CD4-positive, alpha-beta T cell treated with Interleukin-17A for 1 hour (primary cell): ENCODE results near the gene CD48.
A peak's percentile ranks its signal among the peaks of the same experiment; 100 is the strongest.

Source experiments
- DNase-seq: peaks from one replicate; pipeline ENCODE4 v3.0.0-alpha.2; 2020

The CD48 gene, protein sequence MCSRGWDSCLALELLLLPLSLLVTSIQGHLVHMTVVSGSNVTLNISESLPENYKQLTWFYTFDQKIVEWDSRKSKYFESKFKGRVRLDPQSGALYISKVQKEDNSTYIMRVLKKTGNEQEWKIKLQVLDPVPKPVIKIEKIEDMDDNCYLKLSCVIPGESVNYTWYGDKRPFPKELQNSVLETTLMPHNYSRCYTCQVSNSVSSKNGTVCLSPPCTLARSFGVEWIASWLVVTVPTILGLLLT

GRCh38 chr1:160711602-160712311 lies at the start of gene CD48:
CD48 (minus strand) TSS chr1:160711822; CDS start chr1:160711763, 59 bp downstream.
- peak; percentile 81 for DNase-seq

DNA sequence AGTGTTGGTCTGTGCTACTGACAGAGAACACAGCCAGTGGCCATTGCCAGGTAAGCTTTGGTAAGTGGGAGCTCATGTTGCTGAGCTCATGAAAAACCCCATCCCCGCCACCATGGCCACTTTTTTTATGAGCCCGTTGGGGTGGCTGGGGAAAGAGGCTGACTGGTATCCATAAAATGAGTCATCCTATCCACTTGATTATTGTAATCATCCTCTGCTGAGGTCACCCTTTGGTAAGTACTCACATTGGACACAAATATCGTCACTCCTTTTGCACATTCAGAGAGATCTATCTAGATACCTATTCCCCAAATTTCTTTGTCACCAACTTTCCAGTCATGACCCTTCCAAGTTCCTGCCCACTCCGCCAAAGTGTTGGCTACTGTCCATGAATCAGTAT lies 49.4 kb upstream of the CD48 start:
- DNase-seq = no peak

DNA sequence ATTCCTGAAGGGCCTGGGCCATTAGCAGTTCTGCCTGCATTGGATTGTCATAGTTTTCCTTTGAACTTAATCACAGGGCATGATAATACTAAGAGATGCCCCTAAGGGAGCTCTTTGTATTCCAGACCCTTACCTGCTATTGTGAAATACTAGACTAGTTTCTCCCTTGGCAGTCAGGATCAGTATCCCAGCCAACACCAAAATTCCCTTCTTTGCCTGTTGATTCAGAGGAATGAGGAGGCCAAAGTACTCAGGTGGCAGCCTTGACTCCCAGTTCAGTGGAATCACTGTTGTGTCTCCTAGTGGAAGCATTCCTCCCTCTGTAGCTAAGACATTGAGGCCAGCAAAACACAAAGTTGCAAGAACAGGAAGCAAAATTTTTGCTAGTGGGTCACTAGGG lies 48.1 kb upstream of the CD48 start:
- DNase-seq = no peak

GRCh38 chr1:160758521-160758920 lies 46.9 kb upstream of the CD48 start:
- DNase-seq = no peak

GRCh38 chr1:160756849-160757201 lies 45.2 kb upstream of the CD48 start:
- DNase-seq = no peak

GRCh38 chr1:160755911-160756848 lies 44.6 kb upstream of the CD48 start:
- peak; percentile 65 for DNase-seq

- DNase-seq = no peak
These were observed 43.8 kb upstream of the CD48 start for GRCh38 chr1:160755461-160755860.

- DNase-seq = no peak
These were observed 42.0 kb upstream of the CD48 start for GRCh38 chr1:160753594-160753993.

DNA sequence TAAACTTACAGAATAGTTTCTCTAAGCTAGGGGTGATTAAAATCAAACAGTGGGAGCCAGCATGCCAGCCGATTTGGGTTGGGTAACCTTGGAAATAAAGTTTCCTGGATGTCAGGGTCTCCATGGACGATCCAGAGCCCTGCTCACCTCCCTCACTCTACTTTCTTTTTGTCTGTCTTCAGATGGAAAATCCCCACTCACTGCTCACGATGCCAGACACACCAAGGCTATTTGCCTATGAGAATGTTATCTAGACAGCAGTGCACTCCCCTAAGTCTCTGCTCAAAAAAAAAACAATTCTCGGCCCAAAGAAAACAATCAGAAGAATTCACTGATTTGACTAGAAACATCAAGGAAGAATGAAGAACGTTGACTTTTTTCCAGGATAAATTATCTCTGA lies 41.3 kb upstream of the CD48 start:
- DNase-seq = no peak

- DNase-seq = no peak
These were observed 40.8 kb upstream of the CD48 start for GRCh38 chr1:160752406-160752805.

DNA sequence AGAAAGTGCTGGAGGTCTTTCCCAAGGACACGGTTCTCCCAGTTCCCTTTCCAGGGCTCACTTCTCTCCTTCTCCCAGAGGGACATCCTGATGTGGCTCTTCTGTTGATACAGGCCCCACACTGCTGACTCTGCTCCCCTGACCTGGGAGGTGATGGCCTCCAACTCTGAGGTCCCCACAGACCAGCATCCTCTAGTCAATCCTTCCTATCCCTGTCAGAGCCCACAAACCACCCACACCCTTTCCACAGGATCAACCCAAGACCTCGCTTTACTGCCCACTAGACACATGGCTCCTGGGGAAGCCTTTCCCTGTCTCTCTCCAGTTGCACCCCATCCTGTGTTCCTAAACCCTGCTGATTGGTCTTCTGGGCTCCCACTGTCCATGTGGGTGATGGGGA lies 39.0 kb upstream of the CD48 start:
- DNase-seq = no peak

DNA sequence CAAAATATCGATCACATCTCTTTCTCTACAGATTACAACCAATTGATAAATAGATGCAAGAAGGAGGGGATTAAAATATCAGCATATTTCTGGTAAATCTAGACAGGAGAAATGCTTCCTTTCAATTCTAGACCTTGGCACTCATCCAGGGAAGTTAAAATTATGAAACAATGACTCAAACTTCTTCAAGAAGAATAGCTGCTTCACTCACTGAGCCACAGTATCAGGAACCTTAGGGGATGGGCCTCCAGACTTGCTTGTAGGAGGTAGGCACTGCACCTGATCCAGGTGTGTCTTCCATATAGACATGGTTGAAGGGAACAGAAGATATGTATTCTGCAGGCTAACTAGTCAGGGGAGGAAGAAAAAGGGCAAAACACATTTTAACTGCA lies 37.3 kb upstream of the CD48 start:
- no peak for DNase-seq

DNA sequence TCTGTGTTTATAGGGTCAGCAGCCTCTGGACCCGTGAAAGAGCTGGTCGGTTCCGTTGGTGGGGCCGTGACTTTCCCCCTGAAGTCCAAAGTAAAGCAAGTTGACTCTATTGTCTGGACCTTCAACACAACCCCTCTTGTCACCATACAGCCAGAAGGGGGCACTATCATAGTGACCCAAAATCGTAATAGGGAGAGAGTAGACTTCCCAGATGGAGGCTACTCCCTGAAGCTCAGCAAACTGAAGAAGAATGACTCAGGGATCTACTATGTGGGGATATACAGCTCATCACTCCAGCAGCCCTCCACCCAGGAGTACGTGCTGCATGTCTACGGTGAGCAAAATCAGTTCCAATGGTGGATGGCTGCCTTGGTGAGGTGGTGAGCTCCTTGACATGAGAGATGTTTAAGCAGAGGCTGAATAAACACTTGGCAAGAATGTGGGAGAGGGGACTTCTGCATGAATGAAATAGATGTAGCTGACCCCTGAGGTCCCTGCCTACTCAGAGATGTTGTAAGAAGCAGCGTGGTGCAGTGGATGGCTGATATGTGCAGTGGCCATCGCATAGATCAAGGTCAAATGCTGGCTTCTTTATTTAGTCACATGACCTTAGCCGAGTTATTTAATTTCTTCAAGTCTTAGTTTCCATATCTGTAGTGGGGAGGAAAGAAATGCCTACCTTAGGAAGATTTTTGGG lies 36.7 kb upstream of the CD48 start:
- DNase-seq = no peak

- no peak for DNase-seq
These were observed 36.1 kb upstream of the CD48 start for GRCh38 chr1:160747717-160748116.

GRCh38 chr1:160746836-160747500 lies 35.3 kb upstream of the CD48 start:
- DNase-seq = no peak

DNA sequence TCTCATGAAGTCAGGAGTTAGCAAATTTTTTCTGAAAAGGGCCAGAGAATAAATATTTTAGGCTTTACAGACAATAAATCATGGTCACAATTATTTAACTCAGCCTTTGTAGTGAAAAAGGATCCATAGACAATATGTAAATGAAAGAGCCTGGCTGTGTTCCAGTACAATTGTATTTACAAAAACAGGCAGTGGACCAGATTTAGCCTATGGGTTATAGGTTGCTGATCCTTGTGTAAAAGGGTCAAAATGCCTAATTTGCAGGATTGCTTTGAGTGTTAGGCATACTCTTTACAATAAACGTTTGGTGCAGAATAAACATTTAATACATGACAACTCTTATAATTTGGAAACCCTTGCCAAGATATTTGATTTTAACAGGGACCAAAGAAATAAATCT lies 33.9 kb upstream of the CD48 start:
- DNase-seq = no peak

DNA sequence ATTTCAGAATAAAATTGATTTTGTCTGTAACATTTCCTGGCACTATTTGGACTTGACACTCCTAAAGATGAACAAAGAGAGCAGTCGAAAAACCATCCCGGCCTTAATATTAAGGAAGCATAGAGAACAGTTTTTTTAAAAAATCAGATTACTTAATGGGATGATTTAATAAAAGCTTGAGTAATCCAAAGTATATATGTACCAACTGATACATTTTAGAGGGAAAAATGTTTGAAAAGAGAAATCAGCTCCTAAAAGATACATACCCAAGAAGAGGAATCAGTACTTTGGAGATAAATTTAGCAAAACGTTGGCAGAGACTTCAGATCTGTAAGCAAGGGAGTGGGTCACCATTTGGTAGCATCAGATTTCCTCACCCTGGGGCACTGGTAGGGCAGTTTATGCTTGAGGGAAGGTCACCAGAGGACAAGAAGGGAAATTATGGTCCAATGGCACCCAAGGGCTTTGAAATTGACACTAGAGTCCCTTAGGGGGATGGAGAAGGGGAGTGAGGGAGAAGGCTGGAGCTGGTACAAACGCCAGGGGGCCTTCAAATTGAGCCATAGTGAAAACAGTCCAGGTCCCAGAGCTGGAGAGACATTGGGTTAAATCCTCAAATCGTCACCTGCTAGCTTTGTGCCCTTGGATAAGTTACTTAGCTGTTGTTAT lies 33.4 kb upstream of the CD48 start:
- DNase-seq = no peak

- peak; percentile 52 for DNase-seq
These were observed 32.7 kb upstream of the CD48 start for GRCh38 chr1:160744199-160744851.

DNA sequence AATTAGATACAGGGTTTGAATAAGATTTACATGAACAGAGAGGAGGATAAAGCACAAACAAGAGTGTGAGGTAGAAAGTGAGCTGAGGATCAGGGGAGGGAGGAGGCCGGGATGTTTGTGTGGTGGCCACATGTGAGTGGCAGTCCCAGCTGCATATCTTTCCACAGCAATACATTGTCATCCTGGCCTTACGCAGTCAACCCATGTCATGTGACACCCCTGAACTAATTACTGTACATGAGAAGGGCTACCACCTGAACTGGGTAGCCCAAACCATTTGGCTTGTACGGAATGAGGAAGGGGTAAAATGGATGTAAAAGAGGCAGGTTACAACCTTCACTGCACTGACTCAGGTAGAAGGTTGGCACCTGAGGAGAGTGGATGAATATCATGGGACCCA lies 31.6 kb upstream of the CD48 start:
- no peak for DNase-seq

DNA sequence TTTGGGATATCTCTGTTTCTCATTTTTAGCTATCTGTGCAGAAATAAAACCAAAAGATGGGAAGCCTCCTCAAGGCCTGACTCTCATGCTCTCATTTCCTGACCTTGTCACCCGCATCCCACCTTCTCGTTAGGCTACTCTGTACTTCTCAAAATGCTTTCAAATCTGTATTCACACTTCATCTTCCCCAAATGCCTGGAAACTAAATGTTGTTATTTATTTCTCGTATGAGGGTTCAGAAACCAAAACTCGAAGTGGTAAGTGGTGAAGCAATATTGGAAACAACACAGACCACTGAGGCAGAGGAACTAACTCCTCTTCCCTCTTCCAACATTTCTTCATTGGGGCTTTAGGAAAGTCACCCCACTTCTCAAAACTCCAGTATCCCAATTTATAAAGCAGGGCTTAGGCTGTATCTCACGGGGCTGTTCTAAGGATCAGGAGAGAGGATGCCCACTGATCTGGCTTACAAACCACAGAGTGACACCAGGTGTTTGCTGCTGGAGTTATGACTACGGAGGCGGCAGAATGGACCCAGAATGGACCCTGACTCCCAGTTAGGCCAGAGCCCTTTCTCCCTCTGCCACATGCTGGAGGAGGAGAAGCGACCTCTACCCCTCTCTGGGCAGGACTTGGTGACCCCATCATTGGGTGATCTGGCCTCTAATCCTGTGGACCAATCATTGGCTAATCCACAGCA lies 31.0 kb upstream of the CD48 start:
- peak; percentile 31 for DNase-seq
